DMS 273 (cell line): ENCODE results near the gene LGALS3BP.
"Not testable (repeated sequence)": the region's sequence is repeated elsewhere in the genome, so short reads cannot be mapped to it uniquely, and the experiment has no call there.

Experiments used
- DNase-seq: peaks from one replicate; lab custom pipeline; 2025; ENCODE audit not compliant: unreplicated experiment; lab: John Stamatoyannopoulos, UW

Gene LGALS3BP

DNA sequence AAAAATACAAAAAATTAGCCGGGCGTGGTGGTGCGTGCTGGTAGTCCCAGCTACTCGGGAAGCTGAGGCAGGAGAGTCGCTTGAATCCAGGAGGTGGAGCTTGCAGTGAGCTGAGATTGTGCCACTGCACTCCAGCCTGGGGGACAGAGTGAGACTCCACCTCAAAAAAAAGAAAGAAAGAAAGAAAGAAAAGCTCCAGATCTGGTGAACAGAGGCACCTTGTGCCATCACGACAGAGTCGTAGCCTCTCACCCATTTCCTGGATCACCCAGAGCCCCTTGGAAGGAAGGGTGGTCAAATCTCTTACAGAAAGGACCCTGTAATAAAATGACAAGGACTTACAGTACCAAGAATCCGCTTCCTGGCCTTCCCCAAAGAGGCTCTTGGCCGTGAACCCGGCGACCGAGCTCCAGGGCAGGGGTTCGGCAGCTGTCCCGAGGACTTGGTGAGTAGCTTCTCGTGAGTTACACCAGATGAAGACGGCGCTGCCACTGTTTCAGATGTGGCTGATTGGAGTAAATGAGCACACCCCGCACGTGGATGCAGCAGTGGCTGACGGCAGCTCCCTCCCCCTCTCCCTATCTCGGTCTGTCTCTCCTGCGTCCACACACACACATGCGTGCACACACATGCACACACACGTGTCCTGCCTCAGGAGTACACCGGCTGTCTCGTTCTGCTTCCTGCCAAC, 13.5 kb downstream of the LGALS3BP start:
- DNase-seq, result no peak

DNA sequence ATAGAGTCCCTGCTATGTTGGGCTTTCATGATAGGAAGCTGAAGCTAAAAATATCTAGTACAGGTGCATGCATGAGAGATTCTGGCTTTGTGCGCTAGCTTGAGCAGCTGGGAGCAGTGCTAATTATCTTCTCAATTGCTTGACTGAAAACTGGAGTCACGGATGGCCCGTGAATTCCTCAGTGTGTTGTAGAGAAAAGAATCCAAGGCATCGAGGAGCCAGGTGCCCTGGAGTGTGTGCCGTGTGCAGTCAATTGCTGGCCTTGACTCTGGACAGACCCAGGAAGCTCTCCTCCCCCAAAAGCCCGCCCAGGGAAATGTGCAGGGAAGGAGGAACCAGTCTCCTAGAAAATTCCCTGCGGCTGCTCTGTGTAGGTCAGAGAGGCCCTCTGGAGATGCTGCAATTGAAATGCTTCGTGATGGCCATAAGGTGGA, 14.2 kb downstream of the LGALS3BP start:
- peak; percentile 48 for DNase-seq

DNA sequence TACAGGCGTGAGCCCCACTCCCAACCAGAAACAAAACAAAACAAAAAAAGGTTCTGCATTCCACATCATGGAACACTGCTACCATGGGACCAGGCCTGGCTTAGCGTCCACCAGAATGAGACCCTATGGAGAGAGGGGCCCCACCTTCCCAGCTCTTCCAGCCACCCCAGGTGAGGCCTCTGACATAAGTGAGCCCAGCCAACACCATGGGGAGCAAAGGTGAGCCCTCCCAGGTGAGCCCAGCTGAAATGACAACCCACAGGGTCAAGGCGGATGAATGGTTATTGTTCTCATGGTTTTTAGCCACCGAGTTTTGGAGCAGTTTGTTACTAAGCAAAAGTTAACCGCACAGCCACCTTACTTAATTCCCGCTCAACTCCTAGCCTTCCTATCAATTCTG, 16.3 kb downstream of the LGALS3BP start:
- no peak for DNase-seq

DNA sequence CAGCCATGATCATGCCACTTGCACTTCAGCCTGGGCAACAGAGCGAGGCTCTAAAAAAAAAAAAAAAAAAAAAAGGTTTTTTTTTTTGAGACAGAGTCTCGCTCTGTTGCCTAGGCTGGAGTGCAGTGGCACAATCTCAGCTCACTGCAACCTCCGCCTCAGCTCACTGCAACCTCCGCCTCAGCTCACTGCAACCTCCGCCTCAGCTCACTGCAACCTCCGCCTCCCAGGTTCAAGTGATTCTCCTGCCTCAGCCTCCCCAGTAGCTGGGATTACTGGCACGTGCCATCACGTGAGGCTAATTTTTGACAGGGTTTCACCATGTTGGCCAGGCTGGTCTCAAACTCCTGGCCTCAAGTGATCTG, 16.8 kb downstream of the LGALS3BP start:
- not testable (repeated sequence) for DNase-seq

DNA sequence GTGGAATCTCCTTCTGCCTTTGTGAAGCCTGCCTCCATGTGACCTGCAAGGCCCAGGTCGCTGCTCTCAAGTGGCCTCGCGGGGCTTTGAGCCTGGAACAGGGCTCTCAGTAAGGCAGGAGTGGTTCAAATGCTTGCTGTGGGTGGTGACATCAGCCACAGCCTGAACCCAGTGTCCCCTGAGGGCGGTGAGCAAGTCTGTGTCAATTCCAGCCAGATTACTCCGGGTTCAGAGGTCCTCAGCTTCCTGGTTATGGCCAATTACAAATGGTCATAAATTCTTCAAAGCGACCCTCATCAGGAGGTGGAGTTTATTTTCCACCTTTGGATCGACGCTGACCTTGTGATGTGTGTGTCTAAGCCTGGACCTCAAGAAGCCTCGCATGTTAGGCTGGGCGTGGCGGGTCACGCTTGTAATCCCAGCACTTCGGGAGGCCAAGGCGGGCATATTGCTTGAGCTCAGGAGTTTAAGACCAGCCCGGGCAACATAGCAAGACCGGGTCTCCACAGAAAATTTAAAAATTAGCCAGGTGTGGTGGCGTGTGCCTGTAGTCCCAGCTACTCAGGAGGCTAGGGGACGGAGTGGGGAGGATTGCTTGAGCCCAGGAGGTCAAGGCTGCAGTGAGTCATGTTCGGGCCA, 17.3 kb downstream of the LGALS3BP start:
- DNase-seq, result no peak

DNA sequence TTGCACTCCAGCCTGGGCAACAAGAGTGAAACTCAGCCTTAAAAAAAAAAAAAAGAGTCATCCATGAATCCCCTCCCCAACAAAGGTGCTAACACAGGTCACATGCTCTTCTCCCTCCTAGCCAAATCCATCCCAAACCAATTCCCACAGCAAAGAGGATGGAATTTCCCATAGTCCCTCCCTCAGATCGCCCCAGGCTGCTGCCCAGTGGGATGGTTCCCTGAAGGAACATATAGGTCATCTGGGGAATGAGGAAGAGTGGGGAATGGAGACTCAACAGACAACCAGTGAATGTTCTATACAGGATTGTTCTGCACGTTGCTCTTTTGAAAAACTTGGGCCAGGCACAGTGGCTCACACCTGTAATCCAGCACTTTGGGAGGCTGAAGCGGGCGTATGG, 18.2 kb downstream of the LGALS3BP start:
- DNase-seq, result no peak

DNA sequence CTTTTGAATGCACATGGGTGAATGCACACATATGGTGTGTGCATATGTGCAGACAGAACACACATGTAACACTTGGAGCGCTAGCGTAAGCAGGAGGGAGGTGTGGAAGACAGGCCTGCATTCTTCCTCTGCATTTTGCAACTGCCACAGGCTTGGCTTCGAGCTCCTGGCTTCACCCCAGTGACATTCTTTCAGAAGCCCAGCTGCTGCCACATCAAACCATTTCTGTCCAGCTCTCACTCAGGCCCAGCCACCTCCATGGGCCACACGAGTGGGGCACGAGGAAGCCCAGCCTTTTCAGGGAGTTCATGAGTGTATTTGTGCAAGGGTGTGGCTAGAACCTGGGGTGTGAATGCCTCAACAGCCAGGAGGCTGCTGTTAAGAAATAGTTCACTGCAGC, 18.8 kb downstream of the LGALS3BP start:
- DNase-seq, result no peak

DNA sequence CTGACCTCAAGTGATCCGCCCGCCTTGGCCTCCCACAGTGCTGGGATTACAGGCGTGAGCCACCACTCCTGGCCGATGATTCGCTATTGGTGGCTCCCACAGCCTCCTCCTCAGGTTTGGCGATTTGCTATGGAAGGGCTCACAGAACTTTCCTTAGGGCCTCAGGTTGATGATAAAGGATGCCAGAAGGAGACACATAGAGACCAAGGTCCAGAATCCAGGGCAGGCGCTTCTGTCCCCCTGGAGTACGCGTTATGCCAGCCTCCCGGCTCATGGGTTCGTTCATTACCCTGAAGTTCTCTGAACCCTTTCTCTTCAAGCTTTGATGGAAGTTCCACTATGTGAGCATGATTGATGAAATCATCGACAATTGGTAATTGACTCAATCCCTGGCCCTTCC, 19.9 kb downstream of the LGALS3BP start:
- no peak for DNase-seq

DNA sequence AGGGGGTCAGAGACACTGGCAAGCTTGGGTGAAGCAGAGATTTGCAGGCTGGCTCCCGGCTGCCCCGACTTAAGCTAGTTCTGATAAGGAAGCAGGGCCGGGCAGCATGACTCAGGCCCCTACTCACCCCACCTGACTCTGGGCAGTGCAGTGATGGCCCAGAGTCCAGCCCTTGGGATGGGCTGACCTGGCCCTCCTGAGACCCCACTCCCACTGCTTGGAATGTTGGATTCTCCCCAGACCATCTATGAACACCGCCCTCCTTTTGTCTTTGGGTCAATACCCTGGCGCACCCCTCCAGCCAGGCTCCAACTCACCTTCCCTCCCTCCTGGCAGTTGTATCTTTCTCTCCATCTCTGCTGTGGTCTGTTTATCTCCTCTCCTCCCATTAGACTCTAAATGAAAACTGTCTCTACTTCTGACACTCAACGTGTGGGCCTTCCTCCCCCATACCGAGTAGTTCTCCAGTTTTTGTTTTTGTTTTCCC, 21.0 kb downstream of the LGALS3BP start:
- no peak for DNase-seq

DNA sequence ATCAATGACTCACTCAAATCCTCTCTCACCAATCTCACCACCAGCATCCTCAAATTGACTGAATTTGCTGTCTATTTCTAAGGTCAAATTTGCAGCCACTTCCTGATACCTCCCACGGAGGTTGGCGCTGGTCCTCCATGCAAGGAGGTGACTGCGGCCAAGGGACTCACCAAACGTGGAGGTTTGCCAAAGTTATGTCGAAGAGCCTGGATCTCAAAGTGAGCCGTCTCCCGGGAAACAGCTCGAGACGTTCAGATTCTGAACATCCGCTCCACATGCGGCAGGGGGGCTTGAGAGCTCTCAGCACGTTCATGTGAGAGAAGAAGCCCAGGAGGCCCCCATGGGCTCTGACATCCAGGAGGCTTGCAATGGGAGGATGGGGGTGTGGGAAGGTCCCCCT, 22.6 kb downstream of the LGALS3BP start:
- peak; percentile 55 for DNase-seq

DNA sequence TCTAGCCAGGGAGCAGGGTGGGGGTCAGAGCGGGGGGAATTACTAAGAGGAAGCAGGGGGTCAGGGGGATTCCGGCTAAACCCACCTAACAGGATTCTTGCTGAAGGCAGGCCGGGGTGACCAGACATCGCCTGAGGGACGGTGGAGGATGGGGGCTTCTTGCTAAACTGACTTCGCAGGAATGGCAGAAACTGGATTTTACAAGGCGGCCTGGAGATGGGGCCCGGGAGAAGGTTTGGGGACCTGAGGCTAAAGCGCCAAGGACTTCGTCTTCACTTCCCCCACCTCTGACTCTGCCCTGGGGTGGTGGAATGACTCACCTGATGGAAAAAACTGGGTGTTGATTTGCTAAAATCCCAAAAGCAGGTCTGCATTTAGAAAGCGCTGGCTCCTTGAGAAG, 23.5 kb downstream of the LGALS3BP start:
- DNase-seq, result no peak

DNA sequence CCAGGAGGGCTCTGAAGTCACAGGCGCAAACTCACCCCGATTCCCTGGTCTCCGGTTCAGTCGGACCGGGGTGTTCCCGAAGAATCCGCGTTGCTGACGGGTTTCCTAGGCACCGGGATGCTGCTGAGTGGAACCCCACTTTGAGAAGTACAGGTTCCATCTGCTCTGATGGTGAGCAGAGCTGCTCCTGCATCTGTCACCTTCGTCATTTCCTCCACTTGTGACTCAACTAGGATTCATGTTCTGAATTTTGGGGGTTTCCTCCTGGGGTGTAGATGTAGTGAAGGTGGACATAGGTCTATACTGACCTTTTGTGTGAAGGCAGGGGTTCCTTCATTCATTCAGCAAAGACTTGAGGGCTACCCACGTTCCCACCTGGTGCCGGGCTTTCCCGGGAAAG, 25.0 kb downstream of the LGALS3BP start:
- no peak for DNase-seq

DNA sequence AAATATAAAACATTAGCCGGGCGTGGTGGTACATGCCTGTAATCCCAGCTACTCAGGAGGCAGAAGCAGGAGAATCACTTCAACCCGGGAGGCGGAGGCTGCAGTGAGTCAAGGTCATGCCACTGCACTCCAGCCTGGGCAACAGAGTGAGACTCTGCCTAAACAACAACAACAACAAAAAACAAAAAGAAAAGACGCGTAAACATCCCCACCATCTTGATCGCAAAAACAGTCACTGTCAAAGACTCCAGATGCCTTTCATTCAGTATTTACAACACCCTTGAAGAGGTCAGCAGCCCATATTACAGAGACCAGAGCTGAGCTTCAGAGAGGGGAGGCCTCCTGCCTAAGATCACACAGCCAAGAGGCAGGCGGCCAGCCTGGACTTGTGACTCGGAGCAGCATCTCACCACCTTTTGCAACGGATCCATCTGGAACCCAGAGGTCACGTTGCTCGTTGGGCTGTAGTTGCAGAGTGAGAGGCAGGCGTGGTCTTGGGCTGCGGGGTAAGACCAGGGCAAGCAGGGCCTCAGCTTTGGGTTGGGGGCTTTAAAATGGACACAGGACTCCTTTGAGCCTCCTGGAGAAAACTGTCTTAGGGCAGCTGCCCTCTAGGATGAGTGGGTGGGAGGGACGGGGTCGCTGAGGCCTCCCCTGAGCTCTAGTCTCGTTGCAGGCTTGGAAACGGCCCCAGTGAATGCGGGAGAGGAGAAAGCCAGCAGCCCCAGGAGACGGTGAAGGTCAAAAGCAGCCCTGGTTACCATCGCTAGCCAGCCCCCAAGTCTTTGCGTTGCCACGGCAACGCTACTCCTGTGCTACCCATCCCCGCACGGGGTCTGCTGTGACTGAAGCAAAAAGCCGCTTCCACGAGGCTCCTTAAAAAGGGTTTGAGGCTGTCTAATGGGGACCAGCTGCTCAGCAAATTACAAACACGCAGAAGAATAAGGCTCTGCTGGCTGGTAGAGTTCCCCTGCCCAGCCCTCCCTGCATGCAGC, 26.1 kb downstream of the LGALS3BP start:
- DNase-seq, result peak; percentile 48

DNA sequence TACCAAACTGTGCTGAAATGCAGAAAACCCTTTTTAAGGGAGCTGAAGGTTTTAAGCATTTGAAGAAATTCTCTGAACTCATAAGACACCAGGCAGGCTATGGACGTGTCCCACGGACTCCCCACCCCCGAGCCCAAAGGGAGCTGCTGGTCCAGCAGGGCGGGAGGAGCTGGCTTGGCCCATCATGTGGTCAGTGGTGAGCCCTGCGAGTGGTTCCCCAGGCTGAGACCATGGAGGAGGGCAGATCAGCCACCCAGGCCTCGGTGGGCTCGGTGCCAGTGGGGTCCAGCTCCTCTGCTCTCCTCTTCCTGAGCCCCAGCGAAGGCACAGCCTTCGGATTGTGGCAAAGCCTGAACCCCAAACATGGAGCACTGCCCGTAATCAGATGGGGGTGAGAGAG, 27.0 kb downstream of the LGALS3BP start:
- DNase-seq, result no peak

DNA sequence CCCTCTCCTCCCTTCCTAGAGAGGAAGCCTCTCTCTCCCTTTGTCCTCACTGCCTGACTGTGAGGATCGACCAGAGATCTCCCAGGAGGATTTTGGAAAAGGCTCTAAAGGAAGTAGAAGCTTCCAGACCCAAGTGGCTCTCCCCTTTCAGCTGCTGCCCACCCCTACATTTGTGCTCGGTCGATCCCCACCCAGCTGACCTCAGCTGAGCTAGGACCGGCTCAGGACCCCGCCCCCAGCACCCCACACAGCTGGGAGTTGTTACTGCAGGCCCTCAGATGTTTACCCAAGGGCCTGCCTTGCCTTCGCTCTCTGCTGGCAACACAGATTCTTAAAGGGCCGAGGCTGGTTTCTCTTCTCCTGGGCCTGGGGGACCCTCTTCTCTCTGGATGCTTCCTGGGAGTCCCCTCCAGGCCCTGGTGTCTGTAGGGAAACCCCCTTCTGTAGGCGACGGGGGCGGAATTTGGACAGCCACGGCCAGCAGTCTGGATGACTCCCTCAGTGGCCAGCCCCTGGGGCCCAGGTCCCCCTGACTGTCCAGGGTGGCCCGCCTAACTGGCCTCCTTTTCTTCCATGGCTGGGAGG, 27.7 kb downstream of the LGALS3BP start:
- no peak for DNase-seq

DNA sequence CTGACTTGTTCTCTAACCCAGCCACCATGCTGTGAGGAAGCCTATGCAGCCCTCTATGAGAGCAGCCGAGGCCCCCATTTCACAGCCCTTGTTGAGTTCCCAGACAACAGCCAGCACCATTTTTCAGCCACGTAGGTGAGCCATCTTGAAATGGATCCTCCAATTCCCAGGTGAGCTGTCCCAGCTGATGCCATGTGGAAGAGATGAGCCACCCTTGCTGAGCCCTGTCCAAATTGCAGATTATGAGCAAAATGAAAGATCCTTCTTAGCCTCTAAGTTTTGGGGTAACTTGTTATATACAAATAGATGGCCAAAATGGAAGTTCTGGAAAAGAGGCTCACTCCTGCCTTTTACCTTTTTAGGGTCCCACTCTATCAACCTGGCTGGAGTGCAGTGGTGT, 28.9 kb downstream of the LGALS3BP start:
- no peak for DNase-seq

DNA sequence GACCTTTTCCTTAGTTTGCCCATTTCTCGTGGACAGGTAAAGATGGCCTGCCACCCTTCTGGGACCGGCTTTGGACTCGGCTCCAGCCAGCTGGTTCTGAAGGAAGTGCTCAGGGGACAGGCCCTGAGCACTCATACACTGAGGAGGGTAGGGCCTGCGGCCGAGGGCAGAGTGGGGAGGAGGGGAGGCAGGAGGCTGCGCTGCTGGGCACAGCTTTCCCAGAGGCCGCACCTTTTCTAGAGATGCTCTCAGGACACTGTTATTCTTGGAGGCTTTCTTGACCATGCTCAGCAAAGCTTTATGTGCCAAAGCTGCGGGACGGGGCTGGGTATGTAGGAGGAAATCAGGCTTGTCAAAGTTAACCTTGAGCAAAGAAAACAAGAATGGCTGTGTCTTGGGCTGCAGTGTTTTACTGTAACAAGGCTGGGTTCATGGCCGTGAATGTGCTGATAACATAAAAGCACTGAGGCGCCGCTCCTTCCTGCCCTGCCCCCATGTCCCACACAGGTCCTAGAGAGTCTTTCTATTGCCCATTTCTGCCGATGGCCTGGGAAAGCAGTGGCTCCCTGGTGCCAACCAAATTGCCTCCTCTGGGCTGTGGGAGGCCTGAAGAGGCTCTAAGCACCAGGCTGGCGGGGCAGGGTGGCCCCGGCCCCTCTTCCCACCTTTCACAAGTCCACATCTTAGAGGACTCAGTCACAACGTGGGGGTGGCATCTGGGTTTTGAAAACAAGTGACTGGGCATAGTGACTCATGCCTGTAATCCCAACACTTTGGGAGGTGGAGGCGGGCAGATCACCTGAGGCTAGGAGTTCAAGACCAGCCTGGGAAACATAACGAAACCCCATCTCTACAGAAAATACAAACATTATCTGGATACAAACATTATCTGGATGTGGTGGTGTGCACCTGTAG, 32.2 kb downstream of the LGALS3BP start:
- DNase-seq, result no peak

DNA sequence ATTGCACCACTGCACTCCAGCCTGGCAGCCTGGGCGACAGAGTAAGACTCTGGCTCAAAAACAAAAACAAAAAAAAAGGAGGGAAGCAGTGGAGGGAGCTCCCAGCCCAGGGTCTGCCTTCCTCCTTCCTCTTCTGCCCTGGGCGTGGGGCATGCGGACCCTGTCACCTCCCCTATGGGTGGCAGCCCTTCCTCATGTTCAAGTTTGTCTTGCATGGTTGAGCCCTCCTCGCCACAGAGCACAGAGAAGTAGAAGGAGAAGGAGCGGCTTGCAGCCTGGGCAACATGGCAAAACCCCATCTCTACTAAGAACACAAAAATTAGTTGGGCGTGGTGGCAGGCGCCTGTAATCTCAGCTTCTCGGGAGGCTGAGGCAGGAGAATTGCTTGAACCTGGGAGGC, 33.1 kb downstream of the LGALS3BP start:
- no peak for DNase-seq

DNA sequence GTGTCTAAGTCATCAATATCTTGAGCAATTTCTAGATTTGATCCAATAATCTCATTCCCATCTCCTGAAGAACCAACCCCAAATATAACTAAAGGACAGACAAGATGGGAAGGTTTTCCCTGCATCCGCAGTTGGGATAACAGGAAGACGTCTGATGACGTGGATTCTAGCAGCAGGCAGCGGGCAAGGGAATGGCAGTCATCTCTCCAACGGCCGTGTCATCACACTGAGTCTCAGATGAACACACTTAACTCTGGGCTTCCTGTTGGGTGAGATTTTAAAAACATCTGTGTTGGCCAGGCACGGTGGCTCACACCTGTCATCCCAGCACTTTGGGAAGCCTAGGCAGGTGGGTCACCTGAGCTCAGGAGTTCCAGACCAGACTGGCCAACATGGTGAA, 33.6 kb downstream of the LGALS3BP start:
- no peak for DNase-seq

DNA sequence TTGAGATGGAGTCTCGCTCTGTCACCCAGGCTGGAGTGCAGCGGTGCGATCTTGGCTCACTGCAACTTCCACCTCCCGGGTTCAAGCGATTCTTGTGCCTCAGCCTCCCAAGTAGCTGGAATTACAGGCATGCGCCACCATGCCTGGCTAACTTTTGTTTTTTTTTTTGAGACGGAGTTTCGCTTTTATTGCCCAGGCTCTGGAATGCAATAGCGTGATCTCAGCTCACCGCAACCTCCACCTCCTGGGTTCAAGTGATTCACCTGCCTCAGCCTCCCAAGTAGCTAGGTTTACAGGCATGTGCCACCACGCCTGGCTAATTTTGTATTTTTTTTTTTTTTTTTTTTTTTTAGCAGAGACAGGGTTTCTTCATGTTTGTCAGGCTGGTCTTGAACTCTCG, 34.3 kb downstream of the LGALS3BP start:
- DNase-seq, result not testable (repeated sequence)
